ENCODE measurements around the gene MMP24.
"Not testable (repeated sequence)": the region's sequence is repeated elsewhere in the genome, so short reads cannot be mapped to it uniquely, and the experiment has no call there.

The MMP24 gene

GRCh38 chr20:35190556-35190955 is 35.9 kb upstream of the MMP24 start:
- H3K9me2 ChIP-seq (ENCODE audit: low read depth, low read length) = no peaks in the 10 kb centered on the region
- no peak overlapping the region for H3K4me3 ChIP-seq (ENCODE audit: low read depth, low read length, poor library complexity, severe bottlenecking)
- no peaks in the 10 kb centered on the region for H3K36me3 ChIP-seq (ENCODE audit: insufficient read depth, low read length)
- H3K79me2 ChIP-seq (ENCODE audit: insufficient read depth, low read length) = no peaks in the 10 kb centered on the region
- H3K4me2 ChIP-seq (ENCODE audit: low read length) = no peak overlapping the region
- no peaks in the 10 kb centered on the region for H3K4me1 ChIP-seq (ENCODE audit: insufficient read depth, low read length, severe bottlenecking)
- no peaks in the 10 kb centered on the region for H3K9me3 ChIP-seq (ENCODE audit: low read length)
- no peak overlapping the region for H3K9ac ChIP-seq (ENCODE audit: low read length)
- H3F3A ChIP-seq (ENCODE audit: insufficient read depth, low read length) = no peaks in the 10 kb centered on the region
- no peaks in the 10 kb centered on the region for H4K20me1 ChIP-seq (ENCODE audit: insufficient read depth, low read length)
- no peaks in the 10 kb centered on the region for H3K27me3 ChIP-seq (ENCODE audit: insufficient read depth, low read length)
- no peak overlapping the region for H3K27ac ChIP-seq (ENCODE audit: low read depth, low read length, poor library complexity, severe bottlenecking)
- no peak overlapping the region for H2AFZ ChIP-seq (ENCODE audit: low read length)
- TF ChIP-seq EZH2 (IDR thresholded peaks at IDR 0.05; ENCODE audit: borderline replicate concordance, low read length) = no peak

GRCh38 chr20:35191419-35192117 is 34.9 kb upstream of the MMP24 start:
- no peak overlapping the region for H3K4me2 ChIP-seq (ENCODE audit: low read length)
- no peak overlapping the region for H3K27ac ChIP-seq (ENCODE audit: low read depth, low read length, poor library complexity, severe bottlenecking)
- no peak overlapping the region for H2AFZ ChIP-seq (ENCODE audit: low read length)
- no peak overlapping the region for H3K4me3 ChIP-seq (ENCODE audit: low read depth, low read length, poor library complexity, severe bottlenecking)
- no peaks in the 10 kb centered on the region for H3K27me3 ChIP-seq (ENCODE audit: insufficient read depth, low read length)
- H3K36me3 ChIP-seq (ENCODE audit: insufficient read depth, low read length) = no peaks in the 10 kb centered on the region
- H3K9me3 ChIP-seq (ENCODE audit: low read length) = peaks cover 6% of the 10 kb centered on the region
- H3K9me2 ChIP-seq (ENCODE audit: low read depth, low read length) = no peaks in the 10 kb centered on the region
- H3K9ac ChIP-seq (ENCODE audit: low read length) = no peak overlapping the region
- H3K79me2 ChIP-seq (ENCODE audit: insufficient read depth, low read length) = no peaks in the 10 kb centered on the region
- H4K20me1 ChIP-seq (ENCODE audit: insufficient read depth, low read length) = no peaks in the 10 kb centered on the region
- TF ChIP-seq EZH2 (IDR thresholded peaks at IDR 0.05; ENCODE audit: borderline replicate concordance, low read length) = no peak
- TF ChIP-seq CTCF (IDR thresholded peaks at IDR 0.05; ENCODE audit: low read length) = no peak
- H3F3A ChIP-seq (ENCODE audit: insufficient read depth, low read length) = no peaks in the 10 kb centered on the region
- H3K4me1 ChIP-seq (ENCODE audit: insufficient read depth, low read length, severe bottlenecking) = no peaks in the 10 kb centered on the region

- Histone ChIP-seq H3K27ac (ENCODE audit: low read depth, low read length, poor library complexity, severe bottlenecking) (no peak overlapping the region), H3K4me2 (ENCODE audit: low read length) (no peak overlapping the region), H2AFZ (ENCODE audit: low read length) (no peak overlapping the region), H3K79me2 (ENCODE audit: insufficient read depth, low read length) (no peaks in the 10 kb centered on the region), H3K4me3 (ENCODE audit: low read depth, low read length, poor library complexity, severe bottlenecking) (no peak overlapping the region), H4K20me1 (ENCODE audit: insufficient read depth, low read length) (no peaks in the 10 kb centered on the region), H3K9ac (ENCODE audit: low read length) (no peak overlapping the region), H3K9me3 (ENCODE audit: low read length) (peaks cover 11% of the 10 kb centered on the region), H3F3A (ENCODE audit: insufficient read depth, low read length) (no peaks in the 10 kb centered on the region), H3K36me3 (ENCODE audit: insufficient read depth, low read length) (no peaks in the 10 kb centered on the region), H3K9me2 (ENCODE audit: low read depth, low read length) (no peaks in the 10 kb centered on the region), H3K27me3 (ENCODE audit: insufficient read depth, low read length) (no peaks in the 10 kb centered on the region), H3K4me1 (ENCODE audit: insufficient read depth, low read length, severe bottlenecking) (no peaks in the 10 kb centered on the region)
- TF ChIP-seq CTCF (IDR thresholded peaks at IDR 0.05; ENCODE audit: low read length) (no peak), EZH2 (IDR thresholded peaks at IDR 0.05; ENCODE audit: borderline replicate concordance, low read length) (no peak)
Measured at GRCh38 chr20:35192118-35192872, 34.2 kb upstream of the MMP24 start.

GRCh38 chr20:35193031-35193791 is 33.3 kb upstream of the MMP24 start:
- H3K27me3 ChIP-seq (ENCODE audit: insufficient read depth, low read length); H3K27ac ChIP-seq (ENCODE audit: low read depth, low read length, poor library complexity, severe bottlenecking); H3F3A ChIP-seq (ENCODE audit: insufficient read depth, low read length); H3K9me2 ChIP-seq (ENCODE audit: low read depth, low read length); H3K4me3 ChIP-seq (ENCODE audit: low read depth, low read length, poor library complexity, severe bottlenecking); H3K36me3 ChIP-seq (ENCODE audit: insufficient read depth, low read length); H3K4me1 ChIP-seq (ENCODE audit: insufficient read depth, low read length, severe bottlenecking); H4K20me1 ChIP-seq (ENCODE audit: insufficient read depth, low read length); H3K79me2 ChIP-seq (ENCODE audit: insufficient read depth, low read length); H3K9ac ChIP-seq (ENCODE audit: low read length); H3K4me2 ChIP-seq (ENCODE audit: low read length); H2AFZ ChIP-seq (ENCODE audit: low read length): not testable (repeated sequence)
- H3K9me3 ChIP-seq (ENCODE audit: low read length) = peaks cover 11% of the 10 kb centered on the region

Data from OCI-LY1 (cell line).